Measurements from ENCODE around the gene SURF4. TPM values are rescaled to one million over a fixed set of nuclear protein-coding genes. Genes with fewer than 3 reads are reported as not detected.

The SURF4 gene
- total RNA-seq, 1 donor from 2014 or later: 169 TPM

- peak overlapping the region; percentile 87 for H3K4me3 Mint-ChIP-seq (ENCODE audit: unreplicated experiment)
- H3K36me3 Mint-ChIP-seq (ENCODE audit: low read depth, unreplicated experiment): peaks cover 35% of the 10 kb centered on the region
- no peak for TF ChIP-seq CTCF (IDR thresholded peaks at IDR 0.05; ENCODE audit: unreplicated experiment)
- peaks cover 5% of the 10 kb centered on the region for H3K27me3 Mint-ChIP-seq (ENCODE audit: unreplicated experiment)
- no peak for DNase-seq (ENCODE audit: low spot score)
- no peaks in the 10 kb centered on the region for H3K9me3 Mint-ChIP-seq (ENCODE audit: unreplicated experiment)
- H3K4me1 Mint-ChIP-seq (ENCODE audit: unreplicated experiment): peaks cover 6% of the 10 kb centered on the region
- H3K27ac Mint-ChIP-seq (ENCODE audit: unreplicated experiment): no peak overlapping the region
These were observed 18.2 kb downstream of the SURF4 start for GRCh38 chr9:133357656-133358055.

- Mint-ChIP-seq H3K9me3 (ENCODE audit: unreplicated experiment) (no peaks in the 10 kb centered on the region), H3K36me3 (ENCODE audit: low read depth, unreplicated experiment) (peaks cover 35% of the 10 kb centered on the region), H3K27ac (ENCODE audit: unreplicated experiment) (peak within 1 kb of the TSS; percentile 81), H3K27me3 (ENCODE audit: unreplicated experiment) (peaks cover 5% of the 10 kb centered on the region), H3K4me1 (ENCODE audit: unreplicated experiment) (peaks cover 6% of the 10 kb centered on the region), H3K4me3 (ENCODE audit: unreplicated experiment) (peak within 1 kb of the TSS; percentile 98)
- peak; percentile 69 for DNase-seq (ENCODE audit: low spot score)
- TF ChIP-seq CTCF (IDR thresholded peaks at IDR 0.05; ENCODE audit: unreplicated experiment): no peak
These were observed 19.3 kb downstream of the SURF4 start, which contains the start of the genes SURF1 and SURF2 for GRCh38 chr9:133356391-133357091. SURF1 (minus strand) TSS chr9:133356487; CDS start chr9:133356453, 34 bp downstream. SURF2 (plus strand) TSS chr9:133356550; CDS start chr9:133356593, 43 bp downstream.

GRCh38 chr9:133355881-133356357, 19.9 kb downstream of the SURF4 start:
- H3K36me3 Mint-ChIP-seq (ENCODE audit: low read depth, unreplicated experiment): peaks cover 34% of the 10 kb centered on the region
- peak; percentile 27 for DNase-seq (ENCODE audit: low spot score)
- H3K27ac Mint-ChIP-seq (ENCODE audit: unreplicated experiment): peak overlapping the region; percentile 81
- peak overlapping the region; percentile 98 for H3K4me3 Mint-ChIP-seq (ENCODE audit: unreplicated experiment)
- peaks cover 5% of the 10 kb centered on the region for H3K27me3 Mint-ChIP-seq (ENCODE audit: unreplicated experiment)
- H3K4me1 Mint-ChIP-seq (ENCODE audit: unreplicated experiment): peaks cover 6% of the 10 kb centered on the region
- no peaks in the 10 kb centered on the region for H3K9me3 Mint-ChIP-seq (ENCODE audit: unreplicated experiment)
- no peak for TF ChIP-seq CTCF (IDR thresholded peaks at IDR 0.05; ENCODE audit: unreplicated experiment)

GRCh38 chr9:133354766-133355165, 21.1 kb downstream of the SURF4 start:
- Mint-ChIP-seq H3K4me3 (ENCODE audit: unreplicated experiment) (peak overlapping the region; percentile 98), H3K27ac (ENCODE audit: unreplicated experiment) (no peak overlapping the region), H3K36me3 (ENCODE audit: low read depth, unreplicated experiment) (peaks cover 39% of the 10 kb centered on the region), H3K4me1 (ENCODE audit: unreplicated experiment) (peaks cover 6% of the 10 kb centered on the region), H3K27me3 (ENCODE audit: unreplicated experiment) (peaks cover 5% of the 10 kb centered on the region), H3K9me3 (ENCODE audit: unreplicated experiment) (no peaks in the 10 kb centered on the region)
- no peak for TF ChIP-seq CTCF (IDR thresholded peaks at IDR 0.05; ENCODE audit: unreplicated experiment)
- DNase-seq (ENCODE audit: low spot score): no peak

GRCh38 chr9:133353548-133353947, 22.3 kb downstream of the SURF4 start:
- H3K9me3 Mint-ChIP-seq (ENCODE audit: unreplicated experiment): no peaks in the 10 kb centered on the region
- TF ChIP-seq CTCF (IDR thresholded peaks at IDR 0.05; ENCODE audit: unreplicated experiment): no peak
- peaks cover 17% of the 10 kb centered on the region for H3K27me3 Mint-ChIP-seq (ENCODE audit: unreplicated experiment)
- no peak for DNase-seq (ENCODE audit: low spot score)
- H3K4me3 Mint-ChIP-seq (ENCODE audit: unreplicated experiment): no peak overlapping the region
- H3K36me3 Mint-ChIP-seq (ENCODE audit: low read depth, unreplicated experiment): peaks cover 48% of the 10 kb centered on the region
- peaks cover 15% of the 10 kb centered on the region for H3K4me1 Mint-ChIP-seq (ENCODE audit: unreplicated experiment)
- no peak overlapping the region for H3K27ac Mint-ChIP-seq (ENCODE audit: unreplicated experiment)

Data from endothelial cell (in vitro differentiated cells).